Measurements from ENCODE around the gene HNRNPA2B1.

- TF ChIP-seq CTCF (IDR thresholded peaks at IDR 0.05; ENCODE audit: low read depth, low read length) = no peak
- TF ChIP-seq EZH2phosphoT487 (IDR thresholded peaks at IDR 0.05; ENCODE audit: low read depth) = no peak
Measured at GRCh38 chr7:26172048-26172447, 28.5 kb downstream of the HNRNPA2B1 start.
